SK-N-SH (cell line): ENCODE results near the gene KCNK16. TPM values are rescaled to one million over a fixed set of nuclear protein-coding genes. Genes with fewer than 3 reads are reported as not detected.

Experiments used
- CTCF ChIA-PET: fragments of 300-600, 350-600 bp; formaldehyde crosslinking; extraction: SDS; loops from one replicate; lab custom pipeline; 2021; lab: Yijun Ruan, JAX
- POLR2A ChIA-PET: fragments of 350-600 bp; sonication (Branson Sonifier 250); formaldehyde crosslinking; extraction: SDS; loops from one replicate; lab custom pipeline; 2020; ENCODE audit warnings: antibody characterized with exemption, inconsistent platforms; lab: Yijun Ruan, JAX
- DNase-seq: peaks from one replicate; pipeline ENCODE4 v3.0.0; 2012
- H2AFZ ChIP-seq: fragments of 200-600 bp; sonication (generic); 2 replicates; pipeline ENCODE4 v1.8.1; 2016; ENCODE audit warnings: antibody characterized with exemption, mild to moderate bottlenecking, low read depth
- H3F3A ChIP-seq: fragments of 200-600 bp; sonication (generic); replicated peaks from 2 replicates; pipeline ENCODE3; 2016; ENCODE audit warnings: antibody characterized with exemption, mild to moderate bottlenecking; ENCODE audit not compliant: insufficient read depth
- H3K27ac ChIP-seq, 2 experiments: fragments of 200-500 bp in 1 of 2; fragments of 200-600 bp in 1 of 2; sonication (Bioruptor generic) in 1 of 2; sonication (generic), shearing (Covaris generic) in 1 of 2; 2 replicates each; pipeline versions ENCODE4 v1.5.1 to v1.6.1; 2014 to 2016; ENCODE audit warnings: low read depth in 2 of 2, inconsistent platforms in 1 of 2, low read length in 1 of 2, mild to moderate bottlenecking in 1 of 2, mixed read lengths in 1 of 2
- H3K27me3 ChIP-seq: fragments of 200-600 bp; sonication (generic), shearing (Covaris generic); 2 replicates; pipeline ENCODE4 v1.6.1; 2016; ENCODE audit warnings: mixed run types; ENCODE audit not compliant: insufficient read depth
- H3K36me3 ChIP-seq, 2 experiments: fragments of 200-500 bp in 1 of 2; fragments of 200-600 bp in 1 of 2; sonication (Bioruptor generic) in 1 of 2; sonication (generic) in 1 of 2; replicated peaks in 1 of 2; 2 replicates each; pipeline versions ENCODE3 to v1.5.1; 2014 to 2016; ENCODE audit warnings: low read length in 1 of 2, mild to moderate bottlenecking in 1 of 2; ENCODE audit not compliant: insufficient read depth in 2 of 2, control insufficient read depth in 1 of 2
- H3K4me1 ChIP-seq, 2 experiments: fragments of 200-500 bp in 1 of 2; fragments of 200-600 bp in 1 of 2; sonication (Bioruptor generic) in 1 of 2; sonication (generic), shearing (Covaris generic) in 1 of 2; 2 replicates each; pipeline versions ENCODE4 v1.5.1 to v1.6.1; 2014 to 2016; ENCODE audit warnings: low read depth in 1 of 2, low read length in 1 of 2, mixed run types in 1 of 2; ENCODE audit not compliant: insufficient read depth in 2 of 2, control insufficient read depth in 1 of 2
- H3K4me2 ChIP-seq: fragments of 200-600 bp; sonication (generic), shearing (Covaris generic); 2 replicates; pipeline ENCODE4 v1.6.1; 2017; ENCODE audit warnings: mixed run types
- H3K4me3 ChIP-seq, 2 experiments: fragments of 200-500 bp in 1 of 2; fragments of 200-600 bp in 1 of 2; sonication (Bioruptor generic) in 1 of 2; sonication (generic), shearing (Covaris generic) in 1 of 2; 2 replicates each; pipeline versions ENCODE4 v1.5.1 to v1.8.1; 2014 to 2016; ENCODE audit warnings: low read depth in 2 of 2, inconsistent platforms in 1 of 2, low read length in 1 of 2, mild to moderate bottlenecking in 1 of 2, mixed read lengths in 1 of 2, moderate library complexity in 1 of 2
- H3K79me2 ChIP-seq: fragments of 200-600 bp; sonication (generic); 2 replicates; pipeline ENCODE4 v1.8.1; 2017; ENCODE audit warnings: mild to moderate bottlenecking; ENCODE audit not compliant: insufficient read depth
- H3K9ac ChIP-seq: fragments of 200-600 bp; sonication (generic); 2 replicates; pipeline ENCODE4 v1.6.1; 2017; ENCODE audit warnings: mixed run types
- H3K9me2 ChIP-seq: fragments of 200-600 bp; sonication (generic); 2 replicates; pipeline ENCODE4 v1.6.1; 2017; ENCODE audit warnings: mixed run types
- H3K9me3 ChIP-seq: fragments of 200-600 bp; sonication (generic); 2 replicates; pipeline ENCODE4 v1.6.1; 2017; ENCODE audit warnings: mixed run types, mild to moderate bottlenecking, moderate library complexity
- H4K20me1 ChIP-seq: fragments of 200-600 bp; sonication (generic); 2 replicates; pipeline ENCODE4 v1.6.1; 2017; ENCODE audit warnings: mild to moderate bottlenecking, mixed run types; ENCODE audit not compliant: insufficient read depth
- ELF1 ChIP-seq: IDR thresholded peaks from 2 replicates; pipeline ENCODE4 v1.4.0; 2012
- EZH2phosphoT487 ChIP-seq: fragments of 200-600 bp; sonication (generic); IDR thresholded peaks from 2 replicates; pipeline ENCODE4 v1.6.1; 2017; ENCODE audit warnings: low read depth, mixed run types, mild to moderate bottlenecking, antibody characterized with exemption, moderate library complexity, borderline replicate concordance
- FOSL2 ChIP-seq: IDR thresholded peaks from 2 replicates; pipeline ENCODE4 v1.4.0; 2012; ENCODE audit warnings: low read depth, mild to moderate bottlenecking, moderate library complexity, borderline replicate concordance
- GABPA ChIP-seq: IDR thresholded peaks from 2 replicates; pipeline ENCODE4 v1.4.0; 2012; ENCODE audit warnings: low read depth, mild to moderate bottlenecking
- GATA2 ChIP-seq: sonication (generic); formaldehyde crosslinking; IDR thresholded peaks from 2 replicates; pipeline ENCODE4 v1.5.0; 2020; ENCODE audit warnings: mild to moderate bottlenecking, missing genetic modification reagents
- JUND ChIP-seq: IDR thresholded peaks from 2 replicates; pipeline ENCODE4 v1.4.0; 2012
- POLR2AphosphoS5 ChIP-seq: IDR thresholded peaks from 2 replicates; pipeline ENCODE4 v1.6.1; 2012; ENCODE audit warnings: low read depth, low read length
- RAD21 ChIP-seq: IDR thresholded peaks from 2 replicates; pipeline ENCODE4 v1.6.1; 2012; ENCODE audit warnings: mild to moderate bottlenecking, low read length
- RCOR1 ChIP-seq: fragments of 150-350 bp; IDR thresholded peaks from 2 replicates; pipeline ENCODE4 v1.6.1; 2017; ENCODE audit warnings: antibody characterized with exemption, low read length
- RFX5 ChIP-seq: IDR thresholded peaks from 2 replicates; pipeline ENCODE4 v1.6.1; 2012; ENCODE audit warnings: mild to moderate bottlenecking, improper control_type of control experiment, low read length
- RXRA ChIP-seq: IDR thresholded peaks from 2 replicates; pipeline ENCODE4 v1.4.0; 2012; ENCODE audit warnings: low read depth, mild to moderate bottlenecking, borderline replicate concordance
- SIN3A ChIP-seq: IDR thresholded peaks from 2 replicates; pipeline ENCODE4 v1.6.1; 2012; ENCODE audit warnings: low read depth, mild to moderate bottlenecking, low read length, moderate library complexity, borderline replicate concordance
- SMC3 ChIP-seq: IDR thresholded peaks from 2 replicates; pipeline ENCODE4 v1.6.1; 2012; ENCODE audit warnings: low read depth, low read length, improper control_type of control experiment
- TAF1 ChIP-seq: IDR thresholded peaks from 2 replicates; pipeline ENCODE4 v1.6.1; 2012; ENCODE audit warnings: low read depth, mild to moderate bottlenecking, low read length, moderate library complexity, borderline replicate concordance
- TCF12 ChIP-seq: IDR thresholded peaks from 2 replicates; pipeline ENCODE4 v1.4.0; 2012
- TEAD4 ChIP-seq: IDR thresholded peaks from 2 replicates; pipeline ENCODE4 v1.4.0; 2012; ENCODE audit warnings: mild to moderate bottlenecking, borderline replicate concordance; ENCODE audit not compliant: insufficient read depth
- YY1 ChIP-seq: IDR thresholded peaks from 2 replicates; pipeline ENCODE4 v1.4.0; 2012; ENCODE audit warnings: low read depth, mild to moderate bottlenecking
- WGBS: methylation state at CpG from one replicate; pipeline ENCODE4 v1.1.6; 2017; ENCODE audit warnings: low lambda C conversion rate; 5-methylcytosine and 5-hydroxymethylcytosine counted together
- polyA plus RNA-seq, 3 experiments: library from polyadenylated mRNA; depleted of rRNA; stranded (reverse); fragments of >200 nt; gene quantifications; 2 replicates each; pipeline ENCODE4 v1.2.3, GENCODE V29; 2012
- TF ChIP-seq, protein P1 (sequence below): IDR thresholded peaks from 2 replicates; pipeline ENCODE4 v1.4.0; 2012; ENCODE audit warnings: low read depth
- TF ChIP-seq, protein P2 (sequence below): IDR thresholded peaks from 2 replicates; pipeline ENCODE4; 2012
- TF ChIP-seq, protein P3 (sequence below): fragments of 200-600 bp; sonication (generic); IDR thresholded peaks from 2 replicates; pipeline ENCODE4 v1.6.1; 2017; ENCODE audit warnings: antibody characterized with exemption, mild to moderate bottlenecking, moderate library complexity

Gene KCNK16
- polyA plus RNA-seq, 1 of the 3 experiments (the other 2 are of a cell fraction): not detected

DNA sequence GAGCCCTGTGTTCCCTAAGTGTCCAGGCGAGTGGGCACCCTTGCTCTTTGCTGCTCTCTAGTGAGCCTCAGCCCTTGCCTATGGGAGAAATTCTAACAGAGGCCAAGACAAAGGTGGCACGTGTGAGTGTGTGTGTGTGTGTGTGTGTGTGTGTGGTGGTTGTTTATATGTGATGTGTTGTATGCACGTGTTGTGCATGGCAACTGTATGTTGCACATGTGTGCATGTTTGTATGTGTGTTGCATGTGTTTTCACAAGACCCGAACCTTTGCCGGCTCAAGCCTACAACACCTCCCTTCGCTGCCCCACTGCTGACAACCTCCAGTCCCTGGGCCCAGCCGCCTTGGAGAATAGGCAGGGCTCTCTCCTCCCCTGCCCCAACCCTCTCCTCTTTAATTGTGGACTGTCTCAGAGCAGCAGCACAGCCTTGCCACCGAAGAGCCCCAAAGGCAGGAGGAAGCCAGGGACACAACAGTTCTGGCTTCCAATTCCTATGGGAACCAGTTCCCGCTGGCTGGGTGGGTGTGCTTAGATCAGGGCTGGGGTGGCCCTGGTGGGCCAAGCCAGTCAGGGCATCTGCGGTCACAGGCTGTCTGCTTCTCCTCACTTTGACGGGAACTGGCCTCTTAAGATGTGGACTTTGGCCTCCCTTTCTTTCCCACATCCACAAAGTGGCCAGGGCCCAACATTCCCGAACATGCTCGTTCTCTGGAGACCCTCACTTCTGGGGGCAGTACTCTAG, 2.7 kb downstream of the KCNK16 start:
- no peaks in the 10 kb centered on the region for H3K36me3 ChIP-seq
- no peaks in the 10 kb centered on the region for H4K20me1 ChIP-seq
- H3K4me2 ChIP-seq: no peak overlapping the region
- no peak for DNase-seq
- 46% methylated on average over 13 of the region's 13 CpGs for WGBS
- no peak overlapping the region for H3K9ac ChIP-seq
- H3K9me2 ChIP-seq: no peaks in the 10 kb centered on the region
- POLR2A ChIA-PET: no interaction called here
- H3K9me3 ChIP-seq: no peaks in the 10 kb centered on the region
- no peak overlapping the region for H3K4me3 ChIP-seq
- H3K79me2 ChIP-seq: no peaks in the 10 kb centered on the region
- CTCF ChIA-PET: interaction anchor here (0.6 to 10.2 kb wide), 3 partner anchors 9 to 17 kb away, joined by 3 to 44 read pairs (median 20); no protein-coding TSS in a partner anchor
- H3K4me1 ChIP-seq: no peaks in the 10 kb centered on the region
- H3K27ac ChIP-seq: no peak overlapping the region
- no peaks in the 10 kb centered on the region for H3F3A ChIP-seq
- no peak overlapping the region for H2AFZ ChIP-seq
- TF ChIP-seq, protein P1, sequence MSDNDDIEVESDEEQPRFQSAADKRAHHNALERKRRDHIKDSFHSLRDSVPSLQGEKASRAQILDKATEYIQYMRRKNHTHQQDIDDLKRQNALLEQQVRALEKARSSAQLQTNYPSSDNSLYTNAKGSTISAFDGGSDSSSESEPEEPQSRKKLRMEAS: no peak
- TF ChIP-seq GATA2 (CRISPR knock-in tag): no peak
- TF ChIP-seq RCOR1: no peak
- no peak for TF ChIP-seq TEAD4
- TF ChIP-seq, protein P2, sequence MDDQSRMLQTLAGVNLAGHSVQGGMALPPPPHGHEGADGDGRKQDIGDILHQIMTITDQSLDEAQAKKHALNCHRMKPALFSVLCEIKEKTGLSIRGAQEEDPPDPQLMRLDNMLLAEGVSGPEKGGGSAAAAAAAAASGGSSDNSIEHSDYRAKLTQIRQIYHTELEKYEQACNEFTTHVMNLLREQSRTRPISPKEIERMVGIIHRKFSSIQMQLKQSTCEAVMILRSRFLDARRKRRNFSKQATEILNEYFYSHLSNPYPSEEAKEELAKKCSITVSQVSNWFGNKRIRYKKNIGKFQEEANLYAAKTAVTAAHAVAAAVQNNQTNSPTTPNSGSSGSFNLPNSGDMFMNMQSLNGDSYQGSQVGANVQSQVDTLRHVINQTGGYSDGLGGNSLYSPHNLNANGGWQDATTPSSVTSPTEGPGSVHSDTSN: no peak
- no peak for TF ChIP-seq RFX5
- TF ChIP-seq TCF12: no peak
- TF ChIP-seq POLR2AphosphoS5: no peak
- no peak for TF ChIP-seq ELF1
- no peak for TF ChIP-seq EZH2phosphoT487
- TF ChIP-seq FOSL2: no peak
- TF ChIP-seq RXRA: no peak
- TF ChIP-seq GABPA: no peak
- TF ChIP-seq SIN3A: no peak
- TF ChIP-seq, protein P3, sequence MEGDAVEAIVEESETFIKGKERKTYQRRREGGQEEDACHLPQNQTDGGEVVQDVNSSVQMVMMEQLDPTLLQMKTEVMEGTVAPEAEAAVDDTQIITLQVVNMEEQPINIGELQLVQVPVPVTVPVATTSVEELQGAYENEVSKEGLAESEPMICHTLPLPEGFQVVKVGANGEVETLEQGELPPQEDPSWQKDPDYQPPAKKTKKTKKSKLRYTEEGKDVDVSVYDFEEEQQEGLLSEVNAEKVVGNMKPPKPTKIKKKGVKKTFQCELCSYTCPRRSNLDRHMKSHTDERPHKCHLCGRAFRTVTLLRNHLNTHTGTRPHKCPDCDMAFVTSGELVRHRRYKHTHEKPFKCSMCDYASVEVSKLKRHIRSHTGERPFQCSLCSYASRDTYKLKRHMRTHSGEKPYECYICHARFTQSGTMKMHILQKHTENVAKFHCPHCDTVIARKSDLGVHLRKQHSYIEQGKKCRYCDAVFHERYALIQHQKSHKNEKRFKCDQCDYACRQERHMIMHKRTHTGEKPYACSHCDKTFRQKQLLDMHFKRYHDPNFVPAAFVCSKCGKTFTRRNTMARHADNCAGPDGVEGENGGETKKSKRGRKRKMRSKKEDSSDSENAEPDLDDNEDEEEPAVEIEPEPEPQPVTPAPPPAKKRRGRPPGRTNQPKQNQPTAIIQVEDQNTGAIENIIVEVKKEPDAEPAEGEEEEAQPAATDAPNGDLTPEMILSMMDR: no peak
- no peak for TF ChIP-seq JUND
- TF ChIP-seq RAD21: no peak
- no peak for TF ChIP-seq YY1
- TF ChIP-seq TAF1: no peak
- no peak for TF ChIP-seq SMC3
- H3K27me3 ChIP-seq: no peaks in the 10 kb centered on the region
